ENCODE data around the gene GPR162. TPM values are rescaled to one million over a fixed set of nuclear protein-coding genes. Genes with fewer than 3 reads are reported as not detected.

Gene GPR162
- total RNA-seq, 1 donor from 2014 or later, result 9.4 TPM

DNA sequence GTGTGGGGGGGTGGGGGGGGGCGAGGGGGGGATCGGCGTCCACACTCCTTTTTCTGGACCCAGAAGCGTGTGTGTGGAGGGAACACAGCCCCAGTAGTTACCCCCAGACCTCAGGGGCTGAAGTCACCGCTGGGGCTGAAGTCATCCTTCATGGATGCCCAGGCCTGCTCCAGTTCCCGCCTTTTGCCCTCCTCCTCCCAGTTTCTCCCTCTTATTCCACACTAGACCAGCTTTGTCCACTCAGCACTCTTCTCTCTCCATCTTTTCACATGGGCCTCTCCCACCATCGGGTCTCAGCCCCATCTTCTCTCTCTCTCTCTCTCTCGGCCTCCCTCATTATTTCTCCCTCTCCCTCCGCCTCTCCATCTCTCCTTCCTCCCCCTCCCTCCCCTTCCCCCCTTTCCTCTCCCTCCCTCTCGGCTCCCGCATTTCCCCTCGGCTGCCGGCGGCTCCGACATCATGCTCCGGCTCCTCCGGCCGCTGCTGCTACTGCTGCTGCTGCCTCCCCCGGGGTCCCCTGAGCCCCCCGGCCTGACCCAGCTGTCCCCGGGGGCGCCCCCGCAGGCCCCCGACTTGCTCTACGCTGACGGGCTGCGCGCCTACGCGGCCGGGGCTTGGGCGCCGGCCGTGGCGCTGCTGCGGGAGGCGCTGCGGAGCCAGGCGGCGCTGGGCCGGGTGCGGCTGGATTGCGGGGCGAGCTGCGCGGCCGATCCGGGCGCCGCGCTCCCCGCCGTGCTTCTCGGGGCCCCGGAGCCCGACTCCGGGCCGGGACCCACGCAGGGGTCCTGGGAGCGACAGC is 6.6 kb downstream of the GPR162 start, which contains the start of gene P3H3:
TSS of gene P3H3 (plus strand) at position 426 of the 799 bp plus-strand sequence. CDS start at position 460, 34 bp downstream.
- TF ChIP-seq, protein P1, sequence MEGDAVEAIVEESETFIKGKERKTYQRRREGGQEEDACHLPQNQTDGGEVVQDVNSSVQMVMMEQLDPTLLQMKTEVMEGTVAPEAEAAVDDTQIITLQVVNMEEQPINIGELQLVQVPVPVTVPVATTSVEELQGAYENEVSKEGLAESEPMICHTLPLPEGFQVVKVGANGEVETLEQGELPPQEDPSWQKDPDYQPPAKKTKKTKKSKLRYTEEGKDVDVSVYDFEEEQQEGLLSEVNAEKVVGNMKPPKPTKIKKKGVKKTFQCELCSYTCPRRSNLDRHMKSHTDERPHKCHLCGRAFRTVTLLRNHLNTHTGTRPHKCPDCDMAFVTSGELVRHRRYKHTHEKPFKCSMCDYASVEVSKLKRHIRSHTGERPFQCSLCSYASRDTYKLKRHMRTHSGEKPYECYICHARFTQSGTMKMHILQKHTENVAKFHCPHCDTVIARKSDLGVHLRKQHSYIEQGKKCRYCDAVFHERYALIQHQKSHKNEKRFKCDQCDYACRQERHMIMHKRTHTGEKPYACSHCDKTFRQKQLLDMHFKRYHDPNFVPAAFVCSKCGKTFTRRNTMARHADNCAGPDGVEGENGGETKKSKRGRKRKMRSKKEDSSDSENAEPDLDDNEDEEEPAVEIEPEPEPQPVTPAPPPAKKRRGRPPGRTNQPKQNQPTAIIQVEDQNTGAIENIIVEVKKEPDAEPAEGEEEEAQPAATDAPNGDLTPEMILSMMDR (IDR thresholded peaks at IDR 0.05), result peak in 1 of 3 experiments; percentile 23
- H3K36me3 ChIP-seq, result peaks cover 5 to 19% of the 10 kb centered on the region in 2 donors
- H3K27ac ChIP-seq, result peak within 1 kb of the TSS; percentile 90
- peaks cover 7% of the 10 kb centered on the region for H3K27me3 ChIP-seq
- peak within 1 kb of the TSS; percentile 74 to 94 for H3K4me3 ChIP-seq
- intact Hi-C loops (cut with DNase I), result loop anchor here (2.0 to 5.0 kb wide), 3 partner anchors 23 to 221 kb away; partner anchors contain the start of genes CDCA3, CHD4 and ZNF384
- no peak for DNase-seq (ENCODE audit: low spot score in 2 of 2)
- H3K9me3 ChIP-seq, result no peaks in the 10 kb centered on the region
- H3K4me1 ChIP-seq, result peaks cover 0 to 17% of the 10 kb centered on the region in 2 donors

DNA sequence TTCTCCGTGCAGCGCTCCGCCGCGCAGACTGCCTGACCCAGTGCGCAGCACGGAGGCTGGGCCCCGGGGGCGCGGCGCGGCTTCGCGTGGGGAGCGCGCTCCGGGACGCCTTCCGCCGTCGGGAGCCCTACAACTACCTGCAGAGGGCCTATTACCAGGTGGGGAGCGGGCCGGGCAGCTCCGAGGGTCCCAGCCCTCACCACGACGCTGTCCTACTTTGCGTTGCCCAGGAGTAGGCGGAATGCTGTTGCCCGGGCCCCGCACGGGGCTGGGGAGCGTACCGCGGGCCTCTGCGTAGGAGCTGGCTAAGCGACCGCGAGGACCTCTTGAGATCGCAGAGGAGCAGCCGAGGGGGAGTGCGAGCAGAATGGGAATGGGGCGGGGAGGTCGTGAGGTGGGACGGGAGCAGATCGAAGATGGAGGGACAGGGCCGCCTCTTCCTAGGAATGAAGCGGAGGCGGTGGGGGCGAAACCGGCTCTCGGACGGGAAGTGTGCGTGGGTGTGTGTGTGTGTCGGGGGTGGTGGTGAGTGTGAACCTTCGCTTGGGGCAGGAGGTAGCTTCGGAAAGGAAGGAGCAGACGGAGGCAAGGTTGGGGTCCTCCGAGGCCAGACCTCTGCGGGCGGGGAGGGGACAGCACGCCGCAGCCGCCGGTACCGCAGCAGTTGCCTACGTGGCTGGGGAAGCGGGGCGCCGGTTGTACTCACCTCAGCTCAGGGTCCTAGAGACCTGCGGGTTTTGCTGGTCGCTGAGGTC is 7.3 kb downstream of the GPR162 start:
- TF ChIP-seq, protein P1 (IDR thresholded peaks at IDR 0.05), result no peak
- Histone ChIP-seq H3K4me3 (peak overlapping the region; percentile 74 to 94), H3K27me3 (peaks cover 3% of the 10 kb centered on the region), H3K36me3 (peaks cover 9 to 26% of the 10 kb centered on the region in 2 donors), H3K27ac (peak overlapping the region; percentile 90), H3K4me1 (peaks cover 0 to 17% of the 10 kb centered on the region in 2 donors), H3K9me3 (no peaks in the 10 kb centered on the region)
- intact Hi-C loops (cut with DNase I), result loop anchor here (2.0 to 5.0 kb wide), 3 partner anchors 22 to 222 kb away; partner anchors contain the start of genes CDCA3, CHD4 and ZNF384
- no peak for DNase-seq (ENCODE audit: low spot score in 2 of 2)

DNA sequence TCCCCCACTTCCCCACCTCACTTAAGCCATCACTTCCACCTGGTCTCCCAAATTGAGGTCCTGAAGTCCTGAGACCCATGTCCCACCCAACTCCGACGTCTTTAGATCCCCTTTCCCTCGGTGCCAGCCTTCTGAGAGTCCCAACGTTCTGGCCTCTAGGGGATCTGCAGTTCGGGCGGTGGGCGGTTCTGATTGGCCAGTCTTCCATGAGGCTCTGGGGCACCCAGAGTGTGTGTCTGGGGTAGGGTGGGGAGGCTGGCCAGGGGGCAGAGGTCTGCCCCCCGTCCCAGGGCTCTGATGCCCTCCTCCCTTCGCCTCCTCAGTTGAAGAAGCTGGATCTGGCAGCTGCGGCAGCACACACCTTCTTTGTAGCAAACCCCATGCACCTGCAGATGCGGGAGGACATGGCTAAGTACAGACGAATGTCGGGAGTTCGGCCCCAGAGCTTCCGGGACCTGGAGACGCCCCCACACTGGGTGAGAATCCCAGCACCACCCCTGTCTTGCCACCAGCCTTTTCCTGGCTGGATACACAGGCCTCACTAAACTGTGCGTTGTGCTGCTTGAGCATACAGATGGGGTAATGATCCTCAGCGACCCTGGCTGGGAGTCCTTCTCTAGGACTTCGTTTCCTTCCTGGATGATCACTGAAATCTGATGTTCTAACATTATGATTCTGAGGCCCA is 8.1 kb downstream of the GPR162 start:
- Histone ChIP-seq H3K27me3 (no peaks in the 10 kb centered on the region), H3K4me1 (peaks cover 0 to 17% of the 10 kb centered on the region in 2 donors), H3K36me3 (peaks cover 10 to 27% of the 10 kb centered on the region in 2 donors), H3K4me3 (peak overlapping the region; percentile 74 to 94), H3K9me3 (no peaks in the 10 kb centered on the region), H3K27ac (peak overlapping the region; percentile 90)
- DNase-seq (ENCODE audit: low spot score in 2 of 2), result no peak
- TF ChIP-seq, protein P1 (IDR thresholded peaks at IDR 0.05), result no peak
- intact Hi-C loops (cut with DNase I), result loop anchor here (2.0 to 5.0 kb wide), 3 partner anchors 21 to 222 kb away; partner anchors contain the start of genes CDCA3, CHD4 and ZNF384

DNA sequence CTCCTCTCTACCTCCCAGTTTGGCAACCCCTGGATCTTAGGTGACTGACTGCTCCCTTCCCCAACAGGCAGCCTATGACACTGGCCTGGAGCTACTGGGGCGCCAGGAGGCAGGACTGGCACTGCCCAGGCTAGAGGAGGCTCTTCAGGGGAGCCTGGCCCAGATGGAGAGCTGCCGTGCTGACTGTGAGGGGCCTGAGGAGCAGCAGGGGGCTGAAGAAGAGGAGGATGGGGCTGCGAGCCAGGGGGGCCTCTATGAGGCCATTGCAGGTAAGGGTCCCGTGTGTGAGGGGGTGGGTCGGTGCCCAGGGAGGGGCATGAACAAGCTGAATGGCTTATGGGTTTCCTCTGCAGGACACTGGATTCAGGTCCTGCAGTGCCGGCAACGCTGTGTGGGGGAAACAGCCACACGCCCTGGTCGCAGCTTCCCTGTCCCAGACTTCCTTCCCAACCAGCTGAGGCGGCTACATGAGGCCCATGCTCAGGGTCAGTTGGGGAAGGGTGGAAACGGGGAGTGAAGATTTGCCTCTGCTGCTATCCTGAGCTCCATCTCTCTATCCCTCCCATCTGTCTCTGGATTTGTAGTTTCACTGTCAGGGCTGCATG is 8.8 kb downstream of the GPR162 start:
- Histone ChIP-seq H3K4me3 (peak overlapping the region in 1 of 2 donors; percentile 74), H3K27ac (peak overlapping the region; percentile 90), H3K36me3 (peaks cover 10 to 30% of the 10 kb centered on the region in 2 donors), H3K27me3 (no peaks in the 10 kb centered on the region), H3K4me1 (peaks cover 0 to 11% of the 10 kb centered on the region in 2 donors), H3K9me3 (no peaks in the 10 kb centered on the region)
- intact Hi-C loops (cut with DNase I), result no loop called here
- TF ChIP-seq, protein P1 (IDR thresholded peaks at IDR 0.05), result no peak
- DNase-seq (ENCODE audit: low spot score in 2 of 2), result peak in 1 of 2 donors; percentile 2

DNA sequence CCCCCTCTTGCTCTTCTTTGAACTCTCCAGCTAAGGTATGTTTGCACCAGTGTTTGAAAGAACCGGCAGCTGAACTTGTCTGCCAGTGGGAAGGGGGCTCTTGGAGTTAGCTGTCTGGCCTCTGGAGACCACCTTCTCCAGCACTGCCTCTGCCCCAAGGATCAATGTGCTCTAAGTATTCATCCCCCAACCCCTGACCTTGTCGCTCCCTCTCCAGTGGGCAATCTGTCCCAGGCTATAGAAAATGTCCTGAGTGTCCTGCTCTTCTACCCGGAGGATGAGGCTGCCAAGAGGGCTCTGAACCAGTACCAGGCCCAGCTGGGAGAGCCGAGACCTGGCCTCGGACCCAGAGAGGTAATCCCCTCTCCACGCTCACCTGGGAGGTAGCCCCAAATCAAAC is 9.4 kb downstream of the GPR162 start:
- intact Hi-C loops (cut with DNase I), result no loop called here
- Histone ChIP-seq H3K4me3 (no peak overlapping the region), H3K4me1 (peaks cover 0 to 10% of the 10 kb centered on the region in 2 donors), H3K9me3 (no peaks in the 10 kb centered on the region), H3K27me3 (no peaks in the 10 kb centered on the region), H3K36me3 (peaks cover 10 to 30% of the 10 kb centered on the region in 2 donors), H3K27ac (peak overlapping the region in 1 of 2 donors; percentile 11)
- DNase-seq (ENCODE audit: low spot score in 2 of 2), result no peak
- TF ChIP-seq, protein P1 (IDR thresholded peaks at IDR 0.05), result no peak

All from ascending aorta (tissue), 2 donors.